ENCODE measurements around the gene GPC6. TPM values are rescaled to one million over a fixed set of nuclear protein-coding genes. Genes with fewer than 3 reads are reported as not detected.

Gene GPC6
- total and polyA plus RNA-seq, 2 donors (not counting 3 experiments of a cell fraction or from before 2014, with no cell fraction given), result 0.01 TPM; not detected in 1

- no peaks in the 10 kb centered on the region for H3K36me3 ChIP-seq (ENCODE audit: control insufficient read depth in 2 of 2, extremely low read depth in 1 of 2, insufficient read depth in 2 of 2, low read length in 2 of 2)
- POLR2A ChIA-PET, result no interaction called here
- intact Hi-C loops (cut with micrococcal nuclease), result no loop called here
These were observed 191.8 kb downstream of the GPC6 start for GRCh38 chr13:93418398-93418797.

More at GRCh38 chr13:93418398-93418797, 191.8 kb downstream of the GPC6 start:
- no peak overlapping the region for H3K4me2 ChIP-seq (ENCODE audit: insufficient read depth, low read length)
- no peak overlapping the region for H3K9ac ChIP-seq (replicated peaks; ENCODE audit: extremely low read depth, insufficient read depth, low read length)
- H3K9me1 ChIP-seq (replicated peaks; ENCODE audit: control insufficient read depth, extremely low read depth, insufficient read depth, low read length), result no peaks in the 10 kb centered on the region
- DNase-seq (ENCODE audit: low read depth, low spot score) (no peak), FAIRE-seq (no peak)
- dilution Hi-C loops (cut with MboI; ENCODE audit: extremely low pct_ligation_motif_present, low sequenced_read_pairs), result no loop called here
- no peaks in the 10 kb centered on the region for H3K4me1 ChIP-seq (ENCODE audit: control insufficient read depth, extremely low read depth, insufficient read depth, low read length)
- H3K9me3 ChIP-seq (replicated peaks; ENCODE audit: control insufficient read depth, insufficient read depth, low read length), result peaks cover 3% of the 10 kb centered on the region
- TF ChIP-seq POLR2AphosphoS5 (IDR thresholded peaks at IDR 0.05; ENCODE audit: insufficient read depth, low read depth, low read length) (no peak), POLR2A (IDR thresholded peaks at IDR 0.05; ENCODE audit: low read depth, low read length) (no peak), FOS (IDR thresholded peaks at IDR 0.05; ENCODE audit: borderline replicate concordance, insufficient read depth, low read length) (no peak), MAX (IDR thresholded peaks at IDR 0.05; ENCODE audit: insufficient read depth, insufficient read length) (no peak), JUN (IDR thresholded peaks at IDR 0.05; ENCODE audit: borderline replicate concordance, insufficient read depth, insufficient read length, low read depth) (no peak), CTCF (IDR thresholded peaks at IDR 0.05; ENCODE audit: extremely low read depth in 1 of 2, insufficient read depth in 1 of 2, low read depth in 1 of 2, low read length in 2 of 2) (no peak), EZH2 (IDR thresholded peaks at IDR 0.05; ENCODE audit: borderline replicate concordance, low read depth, low read length, severe bottlenecking) (no peak), GATA2 (IDR thresholded peaks at IDR 0.05; ENCODE audit: insufficient read depth, insufficient read length, low read depth, low read length) (no peak), MYC (IDR thresholded peaks at IDR 0.05; ENCODE audit: low read depth, low read length) (no peak)
- H3K4me3 ChIP-seq (replicated peaks in 1 of 3; ENCODE audit: insufficient read depth in 1 of 3, low read depth in 1 of 3, low read length in 3 of 3), result no peak overlapping the region
- no TSS peak for BruUV-seq (replicated peaks)
- H2AFZ ChIP-seq (ENCODE audit: low read depth, low read length), result no peak overlapping the region
- H3K27me3 ChIP-seq (ENCODE audit: control insufficient read depth in 2 of 2, insufficient read depth in 2 of 2, low read length in 2 of 2), result no peaks in the 10 kb centered on the region
- H3K79me2 ChIP-seq (ENCODE audit: control insufficient read depth, insufficient read depth, low read length), result no peaks in the 10 kb centered on the region
- no peak overlapping the region for H3K27ac ChIP-seq (ENCODE audit: insufficient read depth, low read depth, low read length)
- H4K20me1 ChIP-seq (replicated peaks; ENCODE audit: control insufficient read depth, extremely low read depth, insufficient read depth, low read length), result no peaks in the 10 kb centered on the region
- CTCF ChIA-PET, result no interaction called here

Measured in endothelial cell of umbilical vein (primary cell).